GM21737 (cell line): ENCODE results near the gene CDKAL1.

Experiments used
- ATAC-seq: cut with Tn5 transposase; IDR thresholded peaks from one replicate; pipeline ENCODE4 v1.9.1; 2021; ENCODE audit warnings: mild to moderate bottlenecking, moderate library complexity; ENCODE audit not compliant: unreplicated experiment

Gene CDKAL1

DNA sequence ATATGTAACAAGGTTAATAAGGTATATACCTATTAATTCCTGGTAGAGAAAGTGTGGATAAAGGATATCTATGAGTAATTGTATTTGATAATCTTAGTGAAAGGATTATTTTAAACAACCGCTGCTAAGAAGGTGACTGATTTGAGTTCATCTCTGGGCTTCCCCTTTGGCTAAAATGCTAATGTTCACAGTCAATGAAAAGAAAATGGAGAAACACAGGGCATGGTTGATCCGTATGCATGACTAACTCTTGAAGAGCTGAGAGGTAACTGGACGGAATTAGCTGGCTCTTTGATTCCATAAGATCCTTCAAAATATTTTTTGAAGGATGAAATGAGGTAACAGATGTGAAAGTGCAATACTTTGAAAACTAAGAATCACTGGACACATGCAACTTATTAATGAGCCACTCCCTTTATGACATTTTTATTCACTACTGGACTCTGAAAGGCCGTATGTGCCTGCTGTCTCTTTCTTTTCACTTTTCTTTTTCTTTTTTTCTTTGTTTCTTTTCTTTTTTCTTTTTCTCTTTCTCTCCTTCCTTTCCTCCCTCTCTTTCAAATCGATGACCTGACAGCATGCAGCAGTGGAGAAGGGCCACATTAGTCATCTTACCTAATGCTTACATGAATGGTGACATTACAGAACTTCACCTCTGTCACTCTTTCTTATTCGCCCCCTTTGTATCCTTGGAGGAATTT, 464.6 kb downstream of the CDKAL1 start:
- no peak for ATAC-seq

DNA sequence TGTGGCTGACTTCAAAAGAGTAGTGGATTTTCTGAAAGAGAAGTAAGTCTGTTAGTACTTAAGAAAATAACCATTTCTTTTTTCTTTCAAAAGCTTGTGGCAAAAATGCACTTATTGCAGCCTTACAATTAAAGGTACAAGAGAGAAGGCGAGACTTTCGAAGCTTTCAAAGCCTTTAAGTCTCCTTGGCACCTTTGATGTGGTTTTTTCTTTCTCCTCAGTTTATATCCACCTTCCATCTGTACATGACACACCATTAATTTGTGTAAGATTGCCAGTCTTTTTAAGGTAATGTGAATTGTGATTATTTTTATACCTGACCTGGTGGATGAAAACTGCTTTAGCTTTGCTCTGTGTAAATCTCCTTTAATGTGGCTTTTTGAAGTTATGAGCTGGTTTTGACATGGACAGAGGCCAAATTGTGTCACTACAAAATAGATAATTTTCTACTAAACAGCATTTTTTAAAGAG, 466.1 kb downstream of the CDKAL1 start:
- ATAC-seq = no peak

DNA sequence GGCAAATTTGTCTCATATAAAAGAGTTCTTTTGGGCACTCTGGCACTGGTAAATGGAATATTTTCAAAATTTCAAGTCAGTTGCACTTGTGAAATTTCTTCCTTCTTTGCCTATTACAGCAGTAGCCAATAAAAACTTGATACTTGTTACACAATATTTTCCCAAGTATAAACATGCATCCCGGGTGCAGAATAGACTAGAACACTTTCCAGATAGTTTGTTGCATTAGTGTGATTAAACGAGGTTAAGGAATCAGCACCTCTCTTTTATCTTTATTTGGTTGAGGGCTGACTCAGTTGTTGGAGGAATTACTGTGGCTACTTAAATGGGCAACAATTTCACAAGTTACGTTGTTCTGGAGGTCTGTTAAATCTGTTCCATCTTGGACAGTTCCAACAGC, 467.5 kb downstream of the CDKAL1 start:
- no peak for ATAC-seq

DNA sequence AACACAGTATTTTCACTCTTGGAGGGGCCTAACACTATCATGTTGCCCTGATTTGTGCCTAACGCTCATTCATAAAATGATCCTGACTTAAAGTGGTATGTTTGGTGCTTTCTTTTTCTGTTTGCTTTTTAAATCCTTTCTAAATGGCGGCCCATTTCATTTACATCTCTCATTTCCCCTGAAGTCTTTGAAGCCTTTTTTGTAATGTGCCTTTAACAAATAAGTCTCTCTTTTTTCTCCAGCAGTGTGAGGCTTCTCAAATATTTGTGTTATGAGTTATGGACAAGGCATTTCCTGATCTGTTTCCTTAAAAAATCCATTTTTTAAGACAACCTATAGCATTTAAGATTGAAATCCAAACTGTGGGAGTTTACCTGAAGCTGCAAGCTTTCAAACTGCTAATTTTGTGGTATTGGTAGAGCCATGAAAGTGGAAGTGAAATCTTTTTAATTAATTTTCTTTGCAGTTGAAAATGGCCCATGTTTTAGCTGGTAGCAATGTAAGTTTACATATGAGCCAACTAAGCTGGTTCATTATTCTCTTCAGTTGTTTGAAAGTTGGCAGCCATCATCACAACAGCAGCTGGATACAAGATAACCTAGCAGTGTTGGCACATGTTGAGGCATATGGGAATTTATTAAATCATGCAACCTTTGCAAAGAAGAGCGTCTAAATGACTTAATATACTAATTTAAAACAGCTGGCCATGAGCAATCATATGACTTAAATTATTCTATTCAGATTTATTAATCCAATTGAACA, 469.7 kb downstream of the CDKAL1 start:
- peak; percentile 66 for ATAC-seq

DNA sequence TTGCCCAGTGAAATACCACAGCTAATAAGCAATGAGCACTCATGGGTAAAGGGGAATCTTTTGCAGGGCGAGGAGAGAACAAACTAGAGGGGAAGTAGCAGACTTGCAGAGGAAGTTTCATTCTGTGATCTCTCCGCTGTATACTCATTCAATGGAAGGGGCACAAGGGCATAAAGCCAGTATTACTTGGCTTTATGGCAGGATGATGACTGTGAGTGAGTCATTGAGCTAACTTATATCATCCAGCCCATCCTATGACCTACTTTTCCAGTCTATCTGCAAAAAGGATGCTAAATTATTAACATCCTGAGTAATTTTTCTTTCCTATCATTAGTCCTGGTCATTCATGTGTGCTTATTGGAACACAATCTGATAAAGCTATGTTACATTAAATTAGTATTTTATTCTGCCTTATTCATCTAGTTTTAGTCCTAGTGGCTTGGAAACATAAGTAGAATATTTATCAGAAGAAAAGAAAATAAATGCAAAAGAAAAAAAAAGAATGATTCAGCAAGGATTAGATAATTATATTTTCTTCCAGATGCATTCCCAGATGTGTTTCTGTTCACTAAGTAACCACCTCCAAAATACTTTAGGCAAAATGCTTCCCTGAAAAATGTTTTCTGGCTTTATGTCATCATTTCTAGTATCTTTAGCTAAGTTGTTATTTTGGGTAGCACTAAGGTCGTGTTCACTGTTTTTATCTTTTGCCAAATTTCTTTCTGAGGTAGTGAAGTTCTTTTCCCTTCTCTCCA, 471.7 kb downstream of the CDKAL1 start:
- no peak for ATAC-seq

DNA sequence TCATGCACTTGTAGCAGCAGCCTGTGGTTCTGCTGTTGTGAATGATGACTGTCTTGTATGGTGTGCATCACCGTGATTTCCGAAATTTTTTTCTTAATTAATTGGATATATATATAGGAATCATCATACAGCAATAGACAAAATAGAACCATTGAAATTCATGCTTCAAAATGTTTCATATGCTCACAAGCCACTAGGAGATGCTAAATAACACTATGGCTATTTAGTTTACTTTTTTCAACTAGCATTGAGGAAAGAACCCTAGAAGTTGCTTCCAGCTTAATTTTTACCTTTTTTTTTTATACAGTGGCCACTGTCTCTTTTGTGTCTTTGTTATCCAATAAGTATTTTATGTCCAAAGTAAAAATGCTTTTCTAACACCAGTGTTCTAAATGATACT, 485.4 kb downstream of the CDKAL1 start:
- ATAC-seq = no peak

DNA sequence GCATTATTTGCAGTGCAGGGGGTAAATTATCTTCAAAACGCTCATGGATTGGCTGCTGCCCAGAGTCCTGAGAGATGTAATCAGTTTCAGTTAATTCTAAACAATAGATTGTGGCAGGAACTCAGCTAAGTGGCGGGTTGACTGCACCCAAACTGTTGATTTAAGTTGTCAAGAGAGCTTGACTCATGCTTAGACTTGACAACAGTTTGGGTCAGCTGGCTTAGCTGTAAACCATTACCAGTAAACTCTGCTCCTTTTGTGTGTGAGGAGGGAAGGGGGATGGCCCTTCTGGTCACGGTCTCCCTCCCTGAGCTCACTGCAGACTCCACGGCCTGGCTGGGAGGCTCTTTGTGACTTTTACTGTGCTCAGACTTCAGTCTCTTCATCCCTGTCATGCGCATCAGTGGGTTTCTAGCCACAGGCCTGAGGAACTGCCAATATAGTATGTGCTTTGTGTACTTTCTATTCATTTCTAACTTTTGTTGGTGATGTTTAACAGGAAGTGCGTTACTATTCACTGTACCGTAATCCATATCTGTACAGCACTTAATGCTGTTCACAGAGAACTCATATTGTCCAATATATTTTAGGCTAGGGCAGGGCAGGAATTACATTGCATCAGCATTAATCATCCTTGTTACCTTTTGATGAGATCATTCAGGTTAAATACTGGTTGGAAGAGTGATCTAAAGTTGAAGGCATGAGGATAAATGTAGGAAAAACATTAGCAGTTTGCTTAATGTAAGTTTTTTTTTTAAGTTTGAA, 488.3 kb downstream of the CDKAL1 start:
- ATAC-seq = peak; percentile 95

DNA sequence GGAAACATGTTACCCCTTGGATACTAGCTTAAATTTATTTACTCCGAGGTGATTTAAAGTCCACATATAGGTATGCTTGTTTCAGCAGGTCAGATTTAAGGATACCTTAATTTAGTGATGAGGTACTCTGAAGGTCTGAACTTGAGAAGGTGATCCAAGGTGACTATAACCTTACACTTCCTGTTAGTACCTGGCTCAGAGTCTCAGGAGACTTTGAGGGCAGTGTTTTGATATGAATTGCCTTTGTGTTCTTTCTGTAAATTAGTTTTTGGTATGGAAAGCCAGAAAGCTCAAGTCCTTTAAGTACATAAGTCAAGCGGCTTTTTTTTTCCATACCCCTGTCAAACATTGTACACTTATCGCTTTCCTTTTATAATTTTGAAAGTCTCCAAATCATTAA, 489.0 kb downstream of the CDKAL1 start:
- no peak for ATAC-seq

DNA sequence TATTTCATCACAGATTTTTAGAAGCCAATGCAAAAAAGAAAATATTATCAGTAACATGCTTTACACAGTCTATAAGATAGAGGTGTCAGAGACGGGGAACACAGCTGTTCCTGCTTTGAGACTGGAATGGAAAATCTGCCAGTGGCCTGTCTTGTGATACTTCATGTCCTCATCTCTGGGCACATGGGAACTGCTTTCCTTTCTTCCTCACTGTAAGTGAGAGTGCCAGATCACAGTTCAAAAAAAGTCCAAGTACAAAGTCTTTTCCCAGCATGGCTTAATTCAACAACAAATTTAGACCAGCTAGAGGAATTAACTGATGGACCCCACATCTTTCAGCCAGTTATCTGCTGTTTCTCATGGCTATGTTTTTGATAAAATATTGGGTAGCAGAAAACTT, 490.4 kb downstream of the CDKAL1 start:
- no peak for ATAC-seq

DNA sequence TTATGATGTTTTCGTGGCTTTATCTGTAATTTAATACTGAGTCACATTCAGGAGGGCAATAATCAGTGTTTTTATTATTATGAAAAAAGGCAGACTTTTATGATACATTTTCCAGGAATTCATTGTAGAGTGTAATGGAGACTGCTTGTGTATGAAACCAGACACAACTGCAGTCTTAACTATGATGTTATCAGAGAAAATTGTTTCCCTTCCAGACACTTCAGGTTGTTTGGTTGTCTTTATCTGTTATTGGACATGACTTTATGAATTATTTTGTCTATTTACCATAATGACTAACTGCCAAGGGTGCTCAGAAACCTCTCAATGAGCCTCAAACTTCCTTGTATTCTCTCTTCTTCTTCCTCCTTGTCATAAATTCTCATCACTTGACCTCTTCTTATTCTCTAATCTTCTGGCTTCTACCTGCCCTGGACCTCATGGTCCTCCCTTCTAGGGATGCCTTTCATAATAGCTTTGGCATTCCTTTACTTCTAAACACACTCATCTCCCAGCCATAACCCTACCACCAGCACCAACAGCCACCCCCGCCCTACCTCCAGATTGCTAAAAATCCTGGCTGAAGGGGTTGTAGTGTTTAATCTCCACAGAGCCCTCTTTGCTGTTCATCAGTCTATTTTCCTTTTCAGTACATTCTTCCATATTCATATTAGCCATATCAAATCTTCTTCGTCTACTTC, 492.5 kb downstream of the CDKAL1 start:
- no peak for ATAC-seq

DNA sequence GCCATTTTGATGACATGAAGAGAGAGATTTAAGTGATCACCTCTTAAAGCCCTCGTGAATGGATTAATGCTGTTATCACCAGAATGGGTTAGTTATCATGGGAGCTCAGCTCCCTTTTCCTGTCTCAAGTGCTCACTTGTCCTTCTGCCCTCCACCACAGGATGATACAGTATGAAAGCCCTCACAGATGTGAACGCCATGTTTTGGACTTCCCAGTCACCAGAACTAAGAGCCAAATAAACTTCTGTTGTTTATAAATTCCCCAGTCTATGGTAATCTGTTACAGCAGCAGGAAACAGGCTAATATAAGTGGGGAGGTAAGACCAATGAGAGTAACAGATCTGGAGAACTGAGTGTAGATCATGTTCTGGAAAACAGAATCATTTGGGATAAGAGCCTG, 493.2 kb downstream of the CDKAL1 start:
- ATAC-seq = no peak

DNA sequence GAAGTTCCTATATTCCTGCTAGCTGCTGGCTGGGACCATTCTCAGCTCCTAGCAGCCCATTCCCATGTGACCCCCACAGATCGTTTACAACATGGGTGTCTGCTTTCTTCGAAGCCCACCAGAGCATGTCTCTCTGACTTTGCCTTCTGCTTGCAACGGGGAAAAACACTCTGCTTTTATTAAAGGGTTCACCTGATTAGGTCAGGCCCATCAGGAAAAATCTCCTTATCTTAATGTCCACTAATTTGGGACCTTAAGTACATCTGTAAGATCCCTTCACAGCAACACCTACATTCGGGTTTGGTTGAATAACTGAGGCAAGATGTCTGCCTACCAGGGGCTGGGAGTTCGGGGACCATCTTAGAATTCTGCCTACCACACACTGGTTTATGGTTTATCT, 496.9 kb downstream of the CDKAL1 start:
- ATAC-seq = no peak

DNA sequence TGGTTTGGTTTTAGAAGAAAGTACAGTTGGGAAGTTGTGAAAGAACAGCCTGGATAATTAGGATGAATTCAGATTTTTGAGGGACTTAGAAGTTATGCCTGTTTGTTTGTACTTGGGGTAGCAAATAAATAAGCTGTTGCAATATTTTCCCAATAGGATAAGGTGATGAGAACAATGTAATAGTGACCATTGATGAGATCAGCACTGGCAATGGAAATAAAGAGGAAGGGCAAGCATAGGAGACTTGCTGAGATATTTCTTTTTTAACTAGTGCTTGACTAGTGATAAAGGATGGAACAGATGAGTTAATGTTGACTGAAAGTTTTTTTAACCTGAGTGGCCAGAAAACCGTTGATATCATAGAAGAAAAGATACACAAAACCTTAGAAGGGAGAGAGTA, 498.8 kb downstream of the CDKAL1 start:
- no peak for ATAC-seq

DNA sequence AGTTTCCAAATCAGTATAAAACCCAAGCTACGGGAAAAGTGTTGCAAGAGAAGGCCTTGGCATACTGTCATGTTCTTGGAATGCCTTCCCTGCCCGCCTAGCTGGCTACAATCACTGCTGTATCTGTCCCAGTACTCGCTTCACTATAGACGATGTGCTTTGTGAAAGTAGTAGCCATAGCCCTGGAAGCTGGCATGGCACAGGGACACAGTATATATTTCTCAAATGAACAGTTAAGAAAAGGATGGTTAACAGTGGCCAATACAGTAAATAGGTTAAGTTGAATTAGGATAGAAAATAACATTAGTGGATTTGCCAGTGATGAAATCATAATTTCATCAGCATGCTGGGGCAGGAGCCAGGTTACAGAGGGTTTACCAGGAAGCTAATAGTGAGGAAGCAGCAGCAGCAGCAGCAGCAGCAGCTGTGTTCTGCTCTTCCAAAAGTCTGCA, 499.3 kb downstream of the CDKAL1 start:
- no peak for ATAC-seq

DNA sequence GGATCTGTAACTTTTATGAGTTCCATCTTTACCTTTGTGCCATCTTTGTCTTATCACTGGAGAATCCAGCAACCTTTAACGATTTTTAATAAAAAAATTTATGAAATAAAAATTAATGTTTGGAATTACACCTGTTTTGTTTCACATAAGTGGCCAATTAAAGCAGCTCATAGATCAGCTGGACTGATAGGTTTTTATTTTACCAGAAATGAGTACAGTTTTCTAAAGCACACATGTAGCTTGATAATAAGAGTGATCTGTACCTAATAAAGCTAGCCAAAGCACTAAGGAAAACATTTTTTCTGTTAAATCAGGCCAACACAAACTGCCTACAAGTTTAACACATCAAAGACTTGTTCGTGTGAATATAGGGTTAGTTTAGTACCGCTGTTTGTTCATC, 500.1 kb downstream of the CDKAL1 start:
- no peak for ATAC-seq

DNA sequence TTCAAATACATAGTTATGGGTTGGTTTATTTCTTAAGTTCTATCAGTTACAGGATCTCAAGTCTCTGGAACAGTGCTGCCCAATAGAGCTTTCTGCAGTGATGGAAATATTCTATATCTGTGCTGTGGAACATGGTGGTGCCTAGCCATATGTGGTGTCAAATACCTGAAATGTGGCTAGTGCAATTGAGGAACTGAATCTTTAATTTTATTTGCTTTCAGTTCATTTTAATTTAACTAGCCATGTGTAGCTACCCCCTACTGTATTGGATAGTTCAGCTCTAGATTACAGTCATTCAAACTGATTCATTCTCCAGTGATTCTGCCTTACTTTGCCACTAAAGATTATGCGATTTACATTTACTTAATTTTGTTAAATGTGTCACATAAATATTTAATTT, 503.2 kb downstream of the CDKAL1 start:
- no peak for ATAC-seq

DNA sequence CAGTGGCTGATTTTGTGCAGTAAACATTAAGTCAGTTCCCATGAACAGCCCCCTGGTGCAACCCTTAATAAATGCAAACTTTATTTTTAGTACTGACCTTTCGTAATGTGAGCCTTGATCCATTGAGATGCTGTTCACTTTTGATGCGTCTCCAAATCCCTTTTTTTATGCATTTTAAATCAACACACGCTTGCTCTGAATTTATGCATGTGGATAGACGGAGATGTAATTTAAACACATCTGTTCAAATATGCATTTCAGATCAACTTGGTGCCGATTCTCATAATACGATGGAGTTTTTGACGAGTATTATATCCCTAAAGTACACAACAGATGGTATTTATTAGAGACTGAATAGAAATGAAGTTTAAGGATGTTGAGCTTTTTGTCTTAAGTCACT, 505.7 kb downstream of the CDKAL1 start:
- ATAC-seq = no peak

DNA sequence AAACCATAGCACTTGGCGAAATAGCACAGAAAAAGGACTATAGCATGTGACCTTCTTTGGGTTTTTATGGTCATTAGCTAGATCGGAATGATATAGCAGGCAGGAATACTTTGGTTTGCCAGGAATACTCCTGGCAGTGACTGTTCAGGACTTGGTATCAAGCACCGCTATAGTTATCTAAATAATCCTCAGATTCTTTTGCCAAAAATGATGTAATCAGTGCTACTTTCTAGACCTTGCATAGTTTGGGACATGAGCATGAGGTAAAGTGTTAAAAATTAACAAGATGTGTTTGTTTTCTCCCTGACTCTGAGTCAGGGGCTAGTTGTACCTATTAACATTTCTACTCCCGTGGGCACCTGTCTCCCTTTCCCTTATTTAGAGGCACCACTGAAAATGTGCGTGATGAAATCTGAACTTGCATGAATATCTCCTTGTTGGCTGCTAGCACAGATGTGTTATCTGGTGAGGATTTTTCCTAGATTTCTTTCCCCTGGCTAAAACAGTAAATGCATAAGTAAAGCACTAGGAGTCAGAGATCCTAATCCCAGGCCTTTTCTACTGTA, 511.0 kb downstream of the CDKAL1 start:
- no peak for ATAC-seq

DNA sequence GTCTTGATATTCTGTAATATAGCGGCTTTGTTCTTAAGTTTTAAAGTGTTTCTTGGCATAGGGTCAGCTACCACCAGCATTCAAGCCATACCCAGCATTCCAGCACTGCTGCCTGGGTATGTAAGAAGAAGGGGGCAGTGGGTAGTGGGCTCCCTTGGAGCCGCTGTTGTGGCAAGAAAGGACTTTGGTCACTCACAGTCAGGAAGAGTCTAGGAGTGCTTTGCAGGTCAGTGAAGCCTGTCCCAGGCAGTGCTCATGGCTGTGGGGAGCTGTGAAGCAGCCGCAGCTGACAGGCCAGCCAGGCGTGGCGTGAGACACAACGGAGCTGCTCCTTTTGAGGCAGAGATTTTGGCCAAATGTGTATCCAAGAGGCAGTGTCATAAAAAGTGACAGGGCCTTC, 512.0 kb downstream of the CDKAL1 start:
- ATAC-seq = no peak

DNA sequence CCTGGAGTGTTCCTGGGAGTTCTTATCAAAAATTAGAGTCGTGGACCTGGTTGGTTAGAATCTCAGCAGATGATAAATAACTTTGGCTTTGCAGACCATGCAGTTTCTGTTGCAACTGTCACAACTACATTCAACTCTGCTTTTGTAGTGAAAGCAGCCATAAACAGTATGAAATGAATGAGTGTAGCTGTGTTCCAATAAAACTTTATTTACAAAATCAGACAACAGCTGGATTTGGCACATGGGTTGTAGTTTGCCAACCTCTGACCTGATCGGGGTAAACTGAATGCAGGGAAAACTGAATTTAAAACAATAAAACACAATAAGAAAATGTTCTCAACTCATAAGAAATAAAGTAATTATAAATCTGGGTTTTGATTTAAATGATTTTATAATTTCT, 513.8 kb downstream of the CDKAL1 start:
- no peak for ATAC-seq
